Mesothelial cell of epicardium (in vitro differentiated cells): Measurements from ENCODE around the gene TRIM32. TPM values are rescaled to one million over a fixed set of nuclear protein-coding genes. Genes with fewer than 3 reads are reported as not detected.

Experiments used
- DNase-seq, 2 experiments: peaks; one replicate each; pipeline ENCODE4 v3.0.0; 2021; ENCODE audit warnings: low spot score in 2 of 2; ENCODE audit not compliant: unreplicated experiment in 2 of 2
- H3K27ac Mint-ChIP-seq: 2 replicates; pipeline ENCODE4 v1.8.0; 2021; ENCODE audit warnings: mixed read lengths
- H3K27me3 Mint-ChIP-seq: 2 replicates; pipeline ENCODE4 v1.8.0; 2021; ENCODE audit warnings: low read depth, mixed read lengths
- H3K36me3 Mint-ChIP-seq: 2 replicates; pipeline ENCODE4 v1.8.0; 2021; ENCODE audit warnings: mixed read lengths
- H3K4me1 Mint-ChIP-seq: 2 replicates; pipeline ENCODE4 v1.8.0; 2021; ENCODE audit warnings: mixed read lengths
- H3K4me3 Mint-ChIP-seq: 2 replicates; pipeline ENCODE4 v1.8.0; 2021; ENCODE audit warnings: mild to moderate bottlenecking, moderate library complexity, mixed read lengths
- H3K9me3 Mint-ChIP-seq: 2 replicates; pipeline ENCODE4 v1.8.0; 2021; ENCODE audit warnings: mixed read lengths
- CTCF ChIP-seq: fragments of 200-600 bp; sonication (generic); IDR thresholded peaks from one replicate; pipeline ENCODE4 v1.5.0; 2021; ENCODE audit warnings: antibody characterized with exemption; ENCODE audit not compliant: unreplicated experiment
- total RNA-seq: library from RNA; stranded (reverse); gene quantifications from 3 replicates; pipeline ENCODE4 v1.2.1, GENCODE V29; 2021

TRIM32 gene, protein sequence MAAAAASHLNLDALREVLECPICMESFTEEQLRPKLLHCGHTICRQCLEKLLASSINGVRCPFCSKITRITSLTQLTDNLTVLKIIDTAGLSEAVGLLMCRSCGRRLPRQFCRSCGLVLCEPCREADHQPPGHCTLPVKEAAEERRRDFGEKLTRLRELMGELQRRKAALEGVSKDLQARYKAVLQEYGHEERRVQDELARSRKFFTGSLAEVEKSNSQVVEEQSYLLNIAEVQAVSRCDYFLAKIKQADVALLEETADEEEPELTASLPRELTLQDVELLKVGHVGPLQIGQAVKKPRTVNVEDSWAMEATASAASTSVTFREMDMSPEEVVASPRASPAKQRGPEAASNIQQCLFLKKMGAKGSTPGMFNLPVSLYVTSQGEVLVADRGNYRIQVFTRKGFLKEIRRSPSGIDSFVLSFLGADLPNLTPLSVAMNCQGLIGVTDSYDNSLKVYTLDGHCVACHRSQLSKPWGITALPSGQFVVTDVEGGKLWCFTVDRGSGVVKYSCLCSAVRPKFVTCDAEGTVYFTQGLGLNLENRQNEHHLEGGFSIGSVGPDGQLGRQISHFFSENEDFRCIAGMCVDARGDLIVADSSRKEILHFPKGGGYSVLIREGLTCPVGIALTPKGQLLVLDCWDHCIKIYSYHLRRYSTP
- total RNA-seq, result 29.6 to 33.9 TPM (median 33.6 TPM) in 3 replicates

DNA sequence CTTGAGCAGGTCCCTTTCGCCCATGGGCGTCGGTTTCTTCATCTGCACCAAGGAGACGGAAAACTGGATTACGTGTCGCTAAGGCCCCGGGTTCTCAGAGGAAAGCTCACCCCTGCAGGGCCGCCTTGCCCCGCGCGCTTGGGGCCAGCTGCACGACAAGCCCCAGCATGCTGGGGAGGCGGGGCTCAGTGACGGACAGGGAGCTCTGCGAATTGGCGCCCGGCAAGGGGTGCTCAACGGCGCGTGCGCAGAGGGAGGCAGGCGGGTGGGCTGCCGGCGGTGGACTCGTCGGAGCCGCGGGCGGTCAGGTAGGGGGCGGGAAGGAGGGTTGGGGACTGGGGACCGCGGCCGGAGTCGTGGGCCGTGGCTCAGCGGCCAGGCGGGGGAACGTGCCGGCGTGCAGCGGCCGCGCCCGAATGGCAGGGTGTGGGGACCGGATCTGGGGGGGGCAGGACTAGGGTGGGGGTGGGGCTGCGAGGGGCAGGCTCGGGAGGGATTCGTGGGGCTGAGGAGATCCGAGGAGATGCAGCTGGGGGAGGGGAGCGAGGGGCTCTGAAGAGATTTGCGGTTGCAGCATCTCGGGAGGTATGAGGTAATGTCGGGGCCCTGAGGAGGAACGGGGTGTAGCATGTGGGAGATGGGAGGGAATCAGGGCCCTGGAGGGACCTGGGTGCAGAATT, at the start of gene TRIM32:
TRIM32 (plus strand) TSS at position 232 of the 680 bp plus-strand sequence. CDS start 10,438 bp downstream, outside the sequence.
- Mint-ChIP-seq H3K4me1 (peaks cover 30% of the 10 kb centered on the region), H3K9me3 (peaks cover 9% of the 10 kb centered on the region), H3K27me3 (no peaks in the 10 kb centered on the region), H3K27ac (peak within 1 kb of the TSS; percentile 85), H3K4me3 (peak within 1 kb of the TSS; percentile 78), H3K36me3 (peaks cover 3% of the 10 kb centered on the region)
- no peak for TF ChIP-seq CTCF
- peak; percentile 91 to 98 for DNase-seq

DNA sequence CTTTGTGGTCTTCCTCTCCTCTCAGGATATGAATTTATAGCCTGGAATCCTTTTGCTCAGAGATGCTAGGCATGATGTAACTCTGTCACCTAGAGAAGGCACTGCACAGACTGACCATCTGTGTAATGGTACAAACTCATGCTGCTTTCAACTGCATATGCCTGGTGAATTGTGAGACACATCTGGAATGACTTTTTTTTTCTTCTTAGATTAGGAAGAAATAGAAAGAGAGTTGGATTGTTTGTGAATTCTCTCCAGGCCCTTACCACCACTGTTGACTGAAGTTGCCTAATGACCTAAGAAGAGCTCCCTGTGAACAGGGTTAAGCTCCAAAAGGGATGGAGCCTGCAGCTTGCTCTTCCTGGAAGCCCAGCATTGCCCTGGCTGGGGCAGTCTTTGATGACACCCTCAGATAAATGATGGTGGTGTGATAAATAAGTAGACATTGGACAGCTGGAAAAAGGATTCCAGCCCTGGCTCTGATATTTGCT, 47.8 kb upstream of the TRIM32 start:
- Mint-ChIP-seq H3K4me1 (peaks cover 9% of the 10 kb centered on the region), H3K4me3 (no peak overlapping the region), H3K27ac (no peak overlapping the region), H3K9me3 (no peaks in the 10 kb centered on the region), H3K27me3 (peaks cover 34% of the 10 kb centered on the region), H3K36me3 (no peaks in the 10 kb centered on the region)
- no peak for TF ChIP-seq CTCF
- no peak for DNase-seq

DNA sequence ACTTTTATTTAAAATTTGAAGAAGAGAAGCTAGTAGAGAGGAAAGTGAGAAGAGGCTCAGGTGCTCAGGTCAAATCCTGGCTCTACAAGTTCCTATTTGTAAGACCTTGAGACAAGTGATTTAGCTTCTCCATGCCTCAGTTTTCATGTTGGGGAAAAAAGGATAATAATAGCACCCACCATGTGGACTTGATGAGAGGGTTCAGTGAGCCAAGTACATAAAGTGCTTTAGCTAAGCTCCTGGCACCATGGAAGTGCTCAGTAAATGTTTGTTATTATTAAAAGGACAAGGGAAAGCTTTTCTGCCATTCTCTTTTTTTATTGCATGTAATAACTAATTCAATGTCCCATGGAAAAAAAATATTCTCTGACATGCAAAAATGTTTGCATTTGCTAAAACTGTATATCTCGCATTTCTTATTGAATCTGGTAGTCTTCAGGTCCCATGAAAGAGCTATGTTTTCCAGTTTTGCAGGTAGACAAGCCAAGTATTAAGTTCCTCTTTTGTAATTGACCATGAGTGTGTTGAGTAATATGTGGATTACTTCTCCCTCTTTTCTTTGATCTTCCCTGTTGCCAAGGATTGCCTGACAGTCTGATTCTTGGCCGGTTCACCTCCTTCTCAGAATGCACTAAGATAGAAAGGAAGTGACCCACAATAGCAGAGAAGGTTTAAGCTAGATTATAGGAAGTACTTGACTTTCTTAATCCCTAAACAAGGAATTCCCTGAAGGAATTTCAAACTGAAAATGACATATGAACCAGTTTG, 45.6 kb upstream of the TRIM32 start:
- Mint-ChIP-seq H3K4me1 (peaks cover 9% of the 10 kb centered on the region), H3K27ac (no peak overlapping the region), H3K27me3 (peaks cover 18% of the 10 kb centered on the region), H3K36me3 (no peaks in the 10 kb centered on the region), H3K4me3 (no peak overlapping the region), H3K9me3 (no peaks in the 10 kb centered on the region)
- no peak for TF ChIP-seq CTCF
- no peak for DNase-seq

DNA sequence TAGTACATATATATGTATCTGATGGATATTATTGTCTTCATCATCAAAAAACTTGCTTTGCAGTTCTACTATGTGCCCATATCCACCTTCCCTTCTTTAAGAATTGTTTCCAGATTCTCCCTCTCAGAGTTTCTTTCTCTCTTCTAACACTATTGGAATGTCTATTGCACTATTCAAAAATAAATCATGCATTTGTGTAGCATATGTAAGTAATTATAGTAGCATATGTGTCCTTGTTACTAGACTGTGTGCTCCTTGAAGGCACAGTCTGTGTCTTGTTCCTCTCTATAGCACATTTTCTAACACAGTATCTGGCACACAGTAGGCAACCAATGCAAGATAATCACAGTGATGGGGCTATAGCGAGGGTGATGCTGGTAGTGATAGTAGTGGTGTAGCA, 43.4 kb upstream of the TRIM32 start:
- no peak for DNase-seq
- H3K4me1 Mint-ChIP-seq, result peaks cover 12% of the 10 kb centered on the region
- H3K4me3 Mint-ChIP-seq, result no peak overlapping the region
- no peak for TF ChIP-seq CTCF
- H3K27ac Mint-ChIP-seq, result no peak overlapping the region
- H3K36me3 Mint-ChIP-seq, result no peaks in the 10 kb centered on the region
- no peaks in the 10 kb centered on the region for H3K9me3 Mint-ChIP-seq
- H3K27me3 Mint-ChIP-seq, result peaks cover 8% of the 10 kb centered on the region

DNA sequence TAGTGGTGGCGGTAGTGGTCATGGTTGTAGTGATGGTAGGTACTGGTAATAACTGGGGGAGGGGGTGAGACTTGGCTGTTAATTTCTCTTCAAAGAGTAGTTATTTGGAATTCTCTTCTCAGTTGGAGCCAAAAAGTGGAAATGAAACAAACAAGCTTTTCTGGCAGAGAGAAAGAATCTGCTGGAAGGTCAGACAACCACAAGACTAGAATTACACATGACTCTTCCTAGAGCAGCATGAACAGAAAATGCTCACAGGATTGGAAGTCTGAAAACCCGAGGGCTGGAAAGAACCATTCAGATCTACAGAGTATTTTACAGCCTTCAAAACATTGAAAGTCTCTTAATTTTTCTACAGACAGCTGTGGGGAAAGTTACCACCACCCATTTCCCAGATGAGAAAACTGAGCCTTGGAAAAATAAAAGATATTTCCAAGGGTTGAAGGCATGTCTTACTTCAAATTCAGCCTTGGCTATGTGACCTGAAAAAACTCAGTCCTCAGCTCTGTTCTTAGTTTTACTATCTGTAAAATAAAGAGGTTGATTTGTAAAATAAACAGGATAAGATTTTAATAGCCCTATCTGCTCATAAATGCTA, 42.9 kb upstream of the TRIM32 start:
- no peak overlapping the region for H3K4me3 Mint-ChIP-seq
- no peaks in the 10 kb centered on the region for H3K36me3 Mint-ChIP-seq
- no peak overlapping the region for H3K27ac Mint-ChIP-seq
- peaks cover 8% of the 10 kb centered on the region for H3K27me3 Mint-ChIP-seq
- no peak for DNase-seq
- no peak for TF ChIP-seq CTCF
- H3K9me3 Mint-ChIP-seq, result no peaks in the 10 kb centered on the region
- peaks cover 8% of the 10 kb centered on the region for H3K4me1 Mint-ChIP-seq
